ENCODE results near the gene GLP1R. TPM values are rescaled to one million over a fixed set of nuclear protein-coding genes. Genes with fewer than 3 reads are reported as not detected.

The GLP1R gene
- total and polyA plus RNA-seq, 2 donors (not counting 1 experiment from before 2014, with no cell fraction given) = not detected

DNA sequence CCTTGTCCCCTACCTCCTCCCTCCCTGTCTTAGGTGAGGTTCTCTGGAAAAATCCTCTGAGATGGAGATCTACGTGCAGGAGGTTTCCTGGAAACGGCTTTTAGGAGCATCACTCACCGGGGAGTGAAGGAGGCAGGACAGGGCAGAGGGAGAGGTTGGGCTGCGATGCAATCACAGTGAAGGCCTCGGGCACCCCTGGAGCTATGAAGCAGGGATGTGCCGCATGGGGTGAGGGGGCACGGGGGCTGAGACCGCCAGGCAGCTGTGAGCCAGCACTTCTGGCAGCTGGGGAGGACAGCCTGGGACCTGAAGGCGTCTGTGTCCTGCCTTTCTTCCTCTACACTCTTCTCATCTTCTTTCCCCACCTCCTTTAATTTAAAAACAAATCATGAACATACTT is 12.9 kb upstream of the GLP1R start:
- DNase-seq = no peak
- Histone ChIP-seq H3K4me3 (ENCODE audit: control extremely low read depth in 1 of 5, extremely low read depth in 1 of 5, insufficient read depth in 1 of 5, low read depth in 2 of 5, low read length in 4 of 5) (no peak overlapping the region), H3K9ac (ENCODE audit: low read length) (no peak overlapping the region), H3K9me3 (ENCODE audit: control extremely low read depth in 1 of 3, control insufficient read depth in 2 of 3, insufficient read depth in 1 of 3, low read length in 2 of 3) (no peaks in the 10 kb centered on the region), H4K20me1 (ENCODE audit: control insufficient read depth, insufficient read depth, low read length, poor library complexity, severe bottlenecking) (no peaks in the 10 kb centered on the region), H2AFZ (ENCODE audit: insufficient read depth, low read depth, low read length, poor library complexity, severe bottlenecking) (no peak overlapping the region), H3K4me1 (ENCODE audit: control insufficient read depth in 2 of 2, insufficient read depth in 2 of 2, low read length in 2 of 2) (no peaks in the 10 kb centered on the region), H3K36me3 (replicated peaks in 1 of 2; ENCODE audit: control extremely low read depth in 1 of 2, control insufficient read depth in 1 of 2, extremely low read depth in 1 of 2, insufficient read depth in 2 of 2, low read length in 1 of 2) (no peaks in the 10 kb centered on the region), H3K27ac (ENCODE audit: low read length in 2 of 2) (no peak overlapping the region), H3K4me2 (replicated peaks; ENCODE audit: low read depth, low read length, poor library complexity, severe bottlenecking) (no peak overlapping the region), H3K79me2 (ENCODE audit: control insufficient read depth, insufficient read depth, low read length) (no peaks in the 10 kb centered on the region), H3K27me3 (replicated peaks in 1 of 4; ENCODE audit: control extremely low read depth in 1 of 4, control insufficient read depth in 3 of 4, insufficient read depth in 4 of 4, low read length in 3 of 4) (peaks cover 0 to 9% (median 7%) of the 10 kb centered on the region in 4 experiments)
- intact Hi-C loops (cut with micrococcal nuclease) = no loop called here
- ChIA-PET POLR2A (no interaction called here), CTCF (no interaction called here)
- Mint-ChIP-seq H3K27me3 (peaks cover 46% of the 10 kb centered on the region), H3K27ac (no peak overlapping the region), H3K4me1 (no peaks in the 10 kb centered on the region), H3K9me3 (ENCODE audit: insufficient read depth) (no peaks in the 10 kb centered on the region), H3K4me3 (no peak overlapping the region)
- ATAC-seq (ENCODE audit: low read depth) = no peak
- TF ChIP-seq CTCF (IDR thresholded peaks at IDR 0.05) = no peak
- TF ChIP-seq EZH2 (IDR thresholded peaks at IDR 0.05; ENCODE audit: borderline replicate concordance, insufficient read depth, low read depth, low read length, poor library complexity, severe bottlenecking) = no peak
- WGBS (ENCODE audit: insufficient coverage) = 64% methylated on average over 8 of the region's 9 CpGs

DNA sequence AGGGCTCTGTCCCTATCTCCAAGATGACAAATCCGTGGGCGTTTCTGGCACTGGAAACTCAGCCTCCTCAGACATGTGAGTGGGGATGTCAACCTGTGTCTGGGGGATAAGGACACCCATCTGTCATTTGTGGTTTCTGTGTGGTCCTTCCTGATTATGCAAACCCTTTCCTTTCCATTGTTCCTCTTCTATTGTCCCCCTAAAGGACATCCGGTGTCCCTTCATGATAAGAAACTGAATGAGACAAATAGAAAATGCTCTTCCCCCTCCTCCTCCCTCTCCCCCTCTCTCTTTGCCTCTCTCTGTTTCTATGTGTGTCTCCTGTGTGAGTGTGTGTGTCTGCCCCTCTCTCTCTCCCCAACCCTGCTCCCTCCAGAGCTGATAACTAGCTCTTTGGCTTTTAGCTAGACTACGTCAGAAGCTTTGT is 11.5 kb upstream of the GLP1R start:
- CTCF ChIA-PET = no interaction called here
- no peak overlapping the region for H3K4me3 Mint-ChIP-seq

More for the DNA sequence above, 11.5 kb upstream of the GLP1R start:
- Histone ChIP-seq H3K4me1 (ENCODE audit: control insufficient read depth in 2 of 2, insufficient read depth in 2 of 2, low read length in 2 of 2) (peaks cover 0 to 3% of the 10 kb centered on the region in 2 donors), H4K20me1 (ENCODE audit: control insufficient read depth, insufficient read depth, low read length, poor library complexity, severe bottlenecking) (no peaks in the 10 kb centered on the region), H3K79me2 (ENCODE audit: control insufficient read depth, insufficient read depth, low read length) (no peaks in the 10 kb centered on the region), H3K4me2 (replicated peaks; ENCODE audit: low read depth, low read length, poor library complexity, severe bottlenecking) (no peak overlapping the region), H3K9ac (ENCODE audit: low read length) (no peak overlapping the region), H3K36me3 (replicated peaks in 1 of 2; ENCODE audit: control extremely low read depth in 1 of 2, control insufficient read depth in 1 of 2, extremely low read depth in 1 of 2, insufficient read depth in 2 of 2, low read length in 1 of 2) (no peaks in the 10 kb centered on the region), H3K4me3 (ENCODE audit: control extremely low read depth in 1 of 5, extremely low read depth in 1 of 5, insufficient read depth in 1 of 5, low read depth in 2 of 5, low read length in 4 of 5) (no peak overlapping the region), H3K27me3 (replicated peaks in 1 of 4; ENCODE audit: control extremely low read depth in 1 of 4, control insufficient read depth in 3 of 4, insufficient read depth in 4 of 4, low read length in 3 of 4) (peaks cover 0 to 9% (median 7%) of the 10 kb centered on the region in 4 experiments), H3K27ac (ENCODE audit: low read length in 2 of 2) (no peak overlapping the region), H2AFZ (ENCODE audit: insufficient read depth, low read depth, low read length, poor library complexity, severe bottlenecking) (no peak overlapping the region), H3K9me3 (ENCODE audit: control extremely low read depth in 1 of 3, control insufficient read depth in 2 of 3, insufficient read depth in 1 of 3, low read length in 2 of 3) (peaks cover 0 to 6% (median 0%) of the 10 kb centered on the region in 3 donors)
- Mint-ChIP-seq H3K27me3 (peaks cover 46% of the 10 kb centered on the region), H3K9me3 (ENCODE audit: insufficient read depth) (no peaks in the 10 kb centered on the region), H3K27ac (no peak overlapping the region), H3K4me1 (no peaks in the 10 kb centered on the region)
- DNase-seq (no peak), ATAC-seq (ENCODE audit: low read depth) (no peak)
- POLR2A ChIA-PET = no interaction called here
- intact Hi-C loops (cut with micrococcal nuclease) = no loop called here
- no CpG with 5 or more reads among the region's 4 CpGs for WGBS (ENCODE audit: insufficient coverage)
- TF ChIP-seq EZH2 (IDR thresholded peaks at IDR 0.05; ENCODE audit: borderline replicate concordance, insufficient read depth, low read depth, low read length, poor library complexity, severe bottlenecking) (no peak), CTCF (IDR thresholded peaks at IDR 0.05) (no peak)

Data from B cell (primary cell).